ENCODE data around the gene OVOL3. TPM values are rescaled to one million over a fixed set of nuclear protein-coding genes. Genes with fewer than 3 reads are reported as not detected.

Gene OVOL3
- total RNA-seq, 4 donors from 2014 or later, result not detected

- 89% methylated on average over 7 of the region's 10 CpGs for WGBS
- Histone ChIP-seq H3K4me3 (no peak overlapping the region), H3K27me3 (no peaks in the 10 kb centered on the region), H3K4me1 (peaks cover 8% of the 10 kb centered on the region), H3K36me3 (no peaks in the 10 kb centered on the region), H3K27ac (no peak overlapping the region), H3K9me3 (no peaks in the 10 kb centered on the region)
- DNase-seq (ENCODE audit: low spot score in 2 of 2), result no peak
- TF ChIP-seq EP300 (IDR thresholded peaks at IDR 0.05), result no peak
- no peak for TF ChIP-seq CTCF (IDR thresholded peaks at IDR 0.05)
- no peak for TF ChIP-seq POLR2A (IDR thresholded peaks at IDR 0.05)
- TF ChIP-seq POLR2AphosphoS5 (IDR thresholded peaks at IDR 0.05), result no peak
These were observed 37.6 kb upstream of the OVOL3 start for GRCh38 chr19:36073121-36073876.

GRCh38 chr19:36079389-36079945 is 31.5 kb upstream of the OVOL3 start:
- H3K36me3 ChIP-seq, result no peaks in the 10 kb centered on the region
- 95% methylated on average over 3 of the region's 3 CpGs for WGBS
- H3K9me3 ChIP-seq, result no peaks in the 10 kb centered on the region
- H3K27ac ChIP-seq, result no peak overlapping the region
- peaks cover 5% of the 10 kb centered on the region for H3K4me1 ChIP-seq
- TF ChIP-seq POLR2A (IDR thresholded peaks at IDR 0.05), result no peak
- TF ChIP-seq POLR2AphosphoS5 (IDR thresholded peaks at IDR 0.05), result no peak
- no peak for TF ChIP-seq CTCF (IDR thresholded peaks at IDR 0.05)
- no peak for TF ChIP-seq EP300 (IDR thresholded peaks at IDR 0.05)
- no peaks in the 10 kb centered on the region for H3K27me3 ChIP-seq
- DNase-seq (ENCODE audit: low spot score in 2 of 2), result no peak
- no peak overlapping the region for H3K4me3 ChIP-seq

GRCh38 chr19:36081385-36081784 is 29.6 kb upstream of the OVOL3 start:
- no peak overlapping the region for H3K27ac ChIP-seq
- no peaks in the 10 kb centered on the region for H3K9me3 ChIP-seq
- 80% methylated on average over 3 of the region's 3 CpGs for WGBS
- peaks cover 5% of the 10 kb centered on the region for H3K4me1 ChIP-seq
- no peaks in the 10 kb centered on the region for H3K36me3 ChIP-seq
- H3K27me3 ChIP-seq, result no peaks in the 10 kb centered on the region
- DNase-seq (ENCODE audit: low spot score in 2 of 2), result no peak
- TF ChIP-seq POLR2AphosphoS5 (IDR thresholded peaks at IDR 0.05) (no peak), EP300 (IDR thresholded peaks at IDR 0.05) (no peak), CTCF (IDR thresholded peaks at IDR 0.05) (no peak), POLR2A (IDR thresholded peaks at IDR 0.05) (no peak)
- H3K4me3 ChIP-seq, result no peak overlapping the region

GRCh38 chr19:36081894-36082293 is 29.0 kb upstream of the OVOL3 start:
- Histone ChIP-seq H3K27ac (no peak overlapping the region), H3K27me3 (no peaks in the 10 kb centered on the region), H3K9me3 (no peaks in the 10 kb centered on the region), H3K36me3 (no peaks in the 10 kb centered on the region), H3K4me3 (no peak overlapping the region), H3K4me1 (peaks cover 5% of the 10 kb centered on the region)
- no peak for DNase-seq (ENCODE audit: low spot score in 2 of 2)
- TF ChIP-seq POLR2AphosphoS5 (IDR thresholded peaks at IDR 0.05) (no peak), EP300 (IDR thresholded peaks at IDR 0.05) (no peak), CTCF (IDR thresholded peaks at IDR 0.05) (no peak), POLR2A (IDR thresholded peaks at IDR 0.05) (no peak)
- WGBS, result 88% methylated on average over 7 of the region's 7 CpGs

GRCh38 chr19:36082916-36083315 is 28.0 kb upstream of the OVOL3 start:
- H3K4me3 ChIP-seq, result no peak overlapping the region
- TF ChIP-seq POLR2A (IDR thresholded peaks at IDR 0.05), result no peak
- no peak for TF ChIP-seq EP300 (IDR thresholded peaks at IDR 0.05)
- TF ChIP-seq CTCF (IDR thresholded peaks at IDR 0.05), result no peak
- no peak for TF ChIP-seq POLR2AphosphoS5 (IDR thresholded peaks at IDR 0.05)

More at GRCh38 chr19:36082916-36083315, 28.0 kb upstream of the OVOL3 start:
- Histone ChIP-seq H3K36me3 (no peaks in the 10 kb centered on the region), H3K9me3 (no peaks in the 10 kb centered on the region), H3K4me1 (peaks cover 5% of the 10 kb centered on the region), H3K27ac (no peak overlapping the region), H3K27me3 (no peaks in the 10 kb centered on the region)
- DNase-seq (ENCODE audit: low spot score in 2 of 2), result no peak
- 94% methylated on average over 11 of the region's 13 CpGs for WGBS
